HCT116 (cell line): ENCODE data around the gene CPT1A. TPM values are rescaled to one million over a fixed set of nuclear protein-coding genes. Genes with fewer than 3 reads are reported as not detected.

ENCODE experiments used
- ATAC-seq: fragments of 200-7000 bp; cut with Tn5 transposase; 2 replicates; pipeline ENCODE4 v1.9.1; 2020; ENCODE audit warnings: mild to moderate bottlenecking, moderate library complexity
- BruUV-seq: library from RNA; stranded (reverse); fragments of 400-500 nt; replicated peaks from 2 replicates; lab custom pipeline; 2021; lab: Mats Ljungman, UMichigan
- CTCF ChIA-PET: fragments of 300-600 bp; sonication (Branson Sonifier 250); formaldehyde crosslinking; loops from one replicate; lab custom pipeline; 2021; ENCODE audit warnings: antibody characterized with exemption; lab: Charles Lee
- POLR2A ChIA-PET: fragments of 300-600, 350-600 bp; sonication (Branson Sonifier 250); formaldehyde crosslinking; loops from one replicate; lab custom pipeline; 2021; ENCODE audit warnings: antibody characterized with exemption; lab: Charles Lee
- RAD21 ChIA-PET, 2 experiments: fragments of 300-600 bp; sonication (Branson Sonifier 250); formaldehyde crosslinking; loops; one replicate each; lab custom pipeline; 2023; ENCODE audit warnings: low total read pairs in 2 of 2; ENCODE audit not compliant: uncharacterized antibody in 2 of 2, unreplicated experiment in 2 of 2, low non-redundant PET in 1 of 2; lab: Charles Lee
- DNase-seq: peaks from one replicate; pipeline ENCODE4 v3.0.0-alpha.2; 2010; ENCODE audit warnings: low read depth, low spot score
- H2AFZ ChIP-seq: fragments of 200-600 bp; shearing (Covaris generic), sonication (generic); 2 replicates; pipeline ENCODE4 v1.6.1; 2017; ENCODE audit warnings: low read depth, mixed run types, mixed read lengths, antibody characterized with exemption, low read length; ENCODE audit not compliant: poor library complexity, severe bottlenecking
- H3K27ac ChIP-seq: 2 replicates; pipeline ENCODE4 v1.5.1; 2012; ENCODE audit warnings: low read depth, low read length
- H3K27me3 ChIP-seq: fragments of 200-600 bp; sonication (generic); 2 replicates; pipeline ENCODE4 v1.6.1; 2016; ENCODE audit warnings: mixed run types, low read length, mixed read lengths; ENCODE audit not compliant: insufficient read depth
- H3K36me3 ChIP-seq, 2 experiments: fragments of 200-500 bp in 1 of 2; fragments of 200-600 bp in 1 of 2; sonication (Bioruptor generic) in 1 of 2; sonication (generic) in 1 of 2; 2 replicates each; pipeline versions ENCODE4 v1.5.1 to v1.6.1; 2014 to 2016; ENCODE audit warnings: low read length in 2 of 2, inconsistent platforms in 1 of 2, mixed read lengths in 1 of 2, mixed run types in 1 of 2; ENCODE audit not compliant: insufficient read depth in 2 of 2, control insufficient read depth in 1 of 2
- H3K4me1 ChIP-seq, 2 experiments: fragments of 200-600 bp in 1 of 2; sonication (generic) in 1 of 2; 2 replicates each; pipeline versions ENCODE4 v1.5.1 to v1.6.1; 2012 to 2017; ENCODE audit warnings: low read length in 2 of 2, inconsistent platforms in 1 of 2, mild to moderate bottlenecking in 1 of 2, mixed read lengths in 1 of 2, mixed run types in 1 of 2, moderate library complexity in 1 of 2; ENCODE audit not compliant: insufficient read depth in 2 of 2, control insufficient read depth in 1 of 2
- H3K4me2 ChIP-seq: fragments of 200-600 bp; sonication (generic); 2 replicates; pipeline ENCODE4 v1.6.1; 2017; ENCODE audit warnings: mixed run types, low read length, mixed read lengths
- H3K4me3 ChIP-seq, 2 experiments: fragments of 200-600 bp in 1 of 2; sonication (generic) in 1 of 2; replicated peaks in 1 of 2; 2 replicates each; pipeline ENCODE4 v1.5.1; 2011 to 2016; ENCODE audit warnings: low read length in 2 of 2, control low read depth in 1 of 2, low read depth in 1 of 2, mild to moderate bottlenecking in 1 of 2, mixed read lengths in 1 of 2, mixed run types in 1 of 2
- H3K79me2 ChIP-seq: fragments of 200-600 bp; sonication (generic); 2 replicates; pipeline ENCODE4 v1.6.1; 2017; ENCODE audit warnings: mild to moderate bottlenecking, mixed run types, low read length, moderate library complexity, mixed read lengths; ENCODE audit not compliant: insufficient read depth
- H3K9ac ChIP-seq: fragments of 200-600 bp; sonication (generic); 2 replicates; pipeline ENCODE4 v1.6.1; 2016; ENCODE audit warnings: low read length, mixed read lengths
- H3K9me2 ChIP-seq: fragments of 200-600 bp; sonication (generic), shearing (Covaris generic); 2 replicates; pipeline ENCODE4 v1.6.1; 2017; ENCODE audit warnings: mixed run types, mild to moderate bottlenecking, moderate library complexity; ENCODE audit not compliant: insufficient read depth
- H3K9me3 ChIP-seq, 2 experiments: fragments of 200-500 bp in 1 of 2; fragments of 200-600 bp in 1 of 2; sonication (Bioruptor generic) in 1 of 2; sonication (generic) in 1 of 2; 2 replicates each; pipeline ENCODE4 v1.6.1; 2014 to 2017; ENCODE audit warnings: low read length in 2 of 2, mixed read lengths in 2 of 2, inconsistent platforms in 1 of 2, low read depth in 1 of 2, mild to moderate bottlenecking in 1 of 2, mixed run types in 1 of 2, moderate library complexity in 1 of 2; ENCODE audit not compliant: control insufficient read depth in 1 of 2, insufficient read depth in 1 of 2
- H4K20me1 ChIP-seq: fragments of 200-600 bp; sonication (generic), shearing (Covaris generic); 2 replicates; pipeline ENCODE4 v1.6.1; 2017; ENCODE audit warnings: mixed run types, mild to moderate bottlenecking, moderate library complexity; ENCODE audit not compliant: insufficient read depth
- EGR1 ChIP-seq: IDR thresholded peaks from 2 replicates; pipeline ENCODE4 v1.6.1; 2012; ENCODE audit warnings: low read depth
- ELF1 ChIP-seq: IDR thresholded peaks from 2 replicates; pipeline ENCODE4 v1.6.1; 2012; ENCODE audit warnings: low read depth, borderline replicate concordance
- EZH2 ChIP-seq: fragments of 200-600 bp; sonication (generic); IDR thresholded peaks from 2 replicates; pipeline ENCODE4 v1.6.1; 2017; ENCODE audit warnings: antibody characterized with exemption, mixed run types
- FOSL1 ChIP-seq: IDR thresholded peaks from 2 replicates; pipeline ENCODE4 v1.6.1; 2012; ENCODE audit warnings: low read depth
- JUND ChIP-seq: IDR thresholded peaks from 2 replicates; pipeline ENCODE4 v1.6.1; 2012
- RAD21 ChIP-seq: IDR thresholded peaks from 2 replicates; pipeline ENCODE4 v1.6.1; 2012; ENCODE audit warnings: low read depth, mild to moderate bottlenecking
- SIN3A ChIP-seq: IDR thresholded peaks from 2 replicates; pipeline ENCODE4 v1.6.1; 2012; ENCODE audit warnings: low read depth
- TCF7L2 ChIP-seq: IDR thresholded peaks from 2 replicates; pipeline ENCODE4 v1.7.0; 2011; ENCODE audit warnings: borderline replicate concordance, inconsistent platforms; ENCODE audit not compliant: insufficient read depth, insufficient read length; ENCODE audit errors: extremely low read depth
- ZNF274 ChIP-seq: fragments of 200-500 bp; sonication (Bioruptor generic); IDR thresholded peaks from 2 replicates; pipeline ENCODE4 v1.6.1; 2014; ENCODE audit warnings: mild to moderate bottlenecking, low read depth, low read length, inconsistent platforms
- intact Hi-C: fragments of 100-400 bp; cut with micrococcal nuclease; formaldehyde crosslinking; loops from 2 replicates; pipeline ENCODE4 v1.10.0; 2022
- total RNA-seq: library from RNA; stranded (reverse); gene quantifications from one replicate; pipeline ENCODE4 v1.2.1, GENCODE V29; 2021; ENCODE audit not compliant: unreplicated experiment
- TF ChIP-seq, protein P1 (sequence below), 3 experiments: fragments of 200-600 bp in 1 of 3; sonication (generic) in 1 of 3; IDR thresholded peaks in 2 of 3; conservative IDR thresholded peaks in 1 of 3; 2 replicates each; pipeline ENCODE4 v1.5.1; 2012 to 2017; ENCODE audit warnings: low read depth in 2 of 3, low read length in 2 of 3, antibody characterized with exemption in 1 of 3, borderline replicate concordance in 1 of 3, control low read depth in 1 of 3, mild to moderate bottlenecking in 1 of 3, mixed read lengths in 1 of 3, mixed run types in 1 of 3, moderate library complexity in 1 of 3; ENCODE audit not compliant: insufficient read depth in 1 of 3
- TF ChIP-seq, protein P2 (sequence below): IDR thresholded peaks from 2 replicates; pipeline ENCODE4 v1.6.1; 2011; ENCODE audit warnings: mild to moderate bottlenecking, low read length, moderate library complexity; ENCODE audit not compliant: insufficient replicate concordance; ENCODE audit errors: extremely low read depth
- TF ChIP-seq, protein P3 (sequence below): IDR thresholded peaks from 2 replicates; pipeline ENCODE4 v1.6.1; 2012

The CPT1A gene
- total RNA-seq, 1 experiment from 2014 or later: 54.4 TPM

DNA sequence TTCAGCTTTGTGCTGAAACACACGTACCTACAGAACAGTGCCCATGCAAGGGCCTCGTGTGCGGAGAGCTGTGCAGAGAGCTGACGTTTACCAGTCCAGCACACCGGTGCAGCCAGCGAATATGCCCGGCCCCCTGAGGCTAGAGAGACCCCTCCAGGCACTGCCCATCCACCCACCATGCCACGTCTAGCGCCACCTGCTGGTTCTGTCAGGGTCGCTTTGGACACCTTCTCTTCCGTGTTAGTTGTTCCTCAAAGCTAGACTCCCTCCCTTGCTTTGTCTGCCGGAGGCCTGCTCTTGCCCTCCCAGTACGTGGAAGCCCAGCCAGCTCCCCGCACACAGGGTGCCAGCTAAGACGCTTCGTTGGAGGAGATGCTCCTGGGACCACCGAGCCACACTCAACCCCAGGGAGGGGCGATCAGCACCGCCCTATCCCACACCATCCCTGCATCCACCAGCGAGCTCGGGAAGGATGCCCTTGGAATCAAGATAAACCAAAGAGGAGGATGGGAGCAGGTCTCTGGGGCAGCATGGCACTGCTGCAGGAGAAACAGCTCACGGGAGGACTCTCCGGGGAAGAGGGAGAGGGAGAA, 43.4 kb downstream of the CPT1A start:
- DNase-seq (no peak), ATAC-seq (peak; percentile 74)
- RAD21 ChIA-PET: interaction anchor here (0.6 to 1.1 kb wide), 3 partner anchors 67 to 166 kb away, joined by 3 read pairs; no protein-coding TSS in a partner anchor
- TF ChIP-seq, protein P1, sequence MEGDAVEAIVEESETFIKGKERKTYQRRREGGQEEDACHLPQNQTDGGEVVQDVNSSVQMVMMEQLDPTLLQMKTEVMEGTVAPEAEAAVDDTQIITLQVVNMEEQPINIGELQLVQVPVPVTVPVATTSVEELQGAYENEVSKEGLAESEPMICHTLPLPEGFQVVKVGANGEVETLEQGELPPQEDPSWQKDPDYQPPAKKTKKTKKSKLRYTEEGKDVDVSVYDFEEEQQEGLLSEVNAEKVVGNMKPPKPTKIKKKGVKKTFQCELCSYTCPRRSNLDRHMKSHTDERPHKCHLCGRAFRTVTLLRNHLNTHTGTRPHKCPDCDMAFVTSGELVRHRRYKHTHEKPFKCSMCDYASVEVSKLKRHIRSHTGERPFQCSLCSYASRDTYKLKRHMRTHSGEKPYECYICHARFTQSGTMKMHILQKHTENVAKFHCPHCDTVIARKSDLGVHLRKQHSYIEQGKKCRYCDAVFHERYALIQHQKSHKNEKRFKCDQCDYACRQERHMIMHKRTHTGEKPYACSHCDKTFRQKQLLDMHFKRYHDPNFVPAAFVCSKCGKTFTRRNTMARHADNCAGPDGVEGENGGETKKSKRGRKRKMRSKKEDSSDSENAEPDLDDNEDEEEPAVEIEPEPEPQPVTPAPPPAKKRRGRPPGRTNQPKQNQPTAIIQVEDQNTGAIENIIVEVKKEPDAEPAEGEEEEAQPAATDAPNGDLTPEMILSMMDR (IDR thresholded peaks at IDR 0.05 in 2 of 3, conservative IDR thresholded peaks at IDR 0.05 in 1 of 3; ENCODE audit: borderline replicate concordance in 1 of 3, insufficient read depth in 1 of 3, low read depth in 2 of 3, low read length in 2 of 3): peak; percentile 41 to 85 (median 82); a peak in 5 of 6 replicates
- no peak for TF ChIP-seq EGR1
- no peak for TF ChIP-seq EZH2
- TF ChIP-seq TCF7L2: no peak
- peak; percentile 55 for TF ChIP-seq RAD21
- Histone ChIP-seq H4K20me1 (no peaks in the 10 kb centered on the region), H3K36me3 (peaks cover 5 to 12% of the 10 kb centered on the region in 2 experiments; a peak in 3 of 4 replicates), H3K9ac (no peak overlapping the region), H3K4me1 (no peaks in the 10 kb centered on the region), H3K27me3 (no peaks in the 10 kb centered on the region), H3K4me2 (no peak overlapping the region), H2AFZ (no peak overlapping the region), H3K27ac (no peak overlapping the region), H3K4me3 (no peak overlapping the region), H3K9me3 (no peaks in the 10 kb centered on the region), H3K79me2 (no peaks in the 10 kb centered on the region), H3K9me2 (no peaks in the 10 kb centered on the region)
- no TSS peak for BruUV-seq
- intact Hi-C loops: loop anchor here (1.0 kb wide), 1 partner anchor 165 kb away; no protein-coding TSS in a partner anchor
- POLR2A ChIA-PET: interaction anchor here (0.6 kb wide), 1 partner anchor 165 kb away, joined by 3 read pairs; no protein-coding TSS in a partner anchor
- CTCF ChIA-PET: interaction anchor here (0.6 to 4.2 kb wide), 6 partner anchors 10 to 246 kb away, joined by 3 to 24 read pairs (median 3); no protein-coding TSS in a partner anchor

DNA sequence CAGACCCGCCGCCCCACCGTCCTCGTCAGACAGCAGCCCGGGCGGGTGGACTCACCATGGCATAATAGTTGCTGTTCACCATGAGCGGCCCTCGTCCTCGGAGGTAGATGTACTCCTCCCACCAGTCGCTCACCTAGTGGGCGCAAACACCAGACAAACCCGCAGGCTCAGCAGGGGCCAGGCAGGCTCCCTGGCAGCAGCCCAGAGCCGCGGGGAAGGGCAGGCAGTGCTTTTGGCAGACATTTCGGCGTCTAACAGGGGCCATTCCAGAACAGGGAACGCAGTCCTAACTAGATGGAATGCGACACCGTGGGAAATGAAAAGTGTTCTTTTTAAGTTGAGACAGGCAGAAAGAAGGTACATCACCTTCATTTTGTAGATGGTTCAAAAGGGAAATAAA, 44.9 kb downstream of the CPT1A start:
- CTCF ChIA-PET: no interaction called here
- POLR2A ChIA-PET: no interaction called here
- no peak overlapping the region for H3K9ac ChIP-seq
- no peak for TF ChIP-seq ELF1
- no peak for TF ChIP-seq ZNF274
- no peak for TF ChIP-seq SIN3A
- no peak for TF ChIP-seq EGR1
- no peak for TF ChIP-seq TCF7L2
- TF ChIP-seq, protein P2, sequence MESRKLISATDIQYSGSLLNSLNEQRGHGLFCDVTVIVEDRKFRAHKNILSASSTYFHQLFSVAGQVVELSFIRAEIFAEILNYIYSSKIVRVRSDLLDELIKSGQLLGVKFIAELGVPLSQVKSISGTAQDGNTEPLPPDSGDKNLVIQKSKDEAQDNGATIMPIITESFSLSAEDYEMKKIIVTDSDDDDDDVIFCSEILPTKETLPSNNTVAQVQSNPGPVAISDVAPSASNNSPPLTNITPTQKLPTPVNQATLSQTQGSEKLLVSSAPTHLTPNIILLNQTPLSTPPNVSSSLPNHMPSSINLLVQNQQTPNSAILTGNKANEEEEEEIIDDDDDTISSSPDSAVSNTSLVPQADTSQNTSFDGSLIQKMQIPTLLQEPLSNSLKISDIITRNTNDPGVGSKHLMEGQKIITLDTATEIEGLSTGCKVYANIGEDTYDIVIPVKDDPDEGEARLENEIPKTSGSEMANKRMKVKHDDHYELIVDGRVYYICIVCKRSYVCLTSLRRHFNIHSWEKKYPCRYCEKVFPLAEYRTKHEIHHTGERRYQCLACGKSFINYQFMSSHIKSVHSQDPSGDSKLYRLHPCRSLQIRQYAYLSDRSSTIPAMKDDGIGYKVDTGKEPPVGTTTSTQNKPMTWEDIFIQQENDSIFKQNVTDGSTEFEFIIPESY: no peak
- no peak for TF ChIP-seq JUND
- no peak for TF ChIP-seq FOSL1
- TF ChIP-seq, protein P3, sequence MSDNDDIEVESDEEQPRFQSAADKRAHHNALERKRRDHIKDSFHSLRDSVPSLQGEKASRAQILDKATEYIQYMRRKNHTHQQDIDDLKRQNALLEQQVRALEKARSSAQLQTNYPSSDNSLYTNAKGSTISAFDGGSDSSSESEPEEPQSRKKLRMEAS: no peak
- H3K4me1 ChIP-seq: no peaks in the 10 kb centered on the region
- ATAC-seq (no peak), DNase-seq (no peak)
- no peak overlapping the region for H3K4me3 ChIP-seq
- no peak overlapping the region for H3K27ac ChIP-seq
- H3K9me3 ChIP-seq: no peaks in the 10 kb centered on the region
- no peaks in the 10 kb centered on the region for H3K79me2 ChIP-seq
- no TSS peak for BruUV-seq
- RAD21 ChIA-PET: no interaction called here
- H3K9me2 ChIP-seq: no peaks in the 10 kb centered on the region
- H2AFZ ChIP-seq: no peak overlapping the region
- H3K27me3 ChIP-seq: no peaks in the 10 kb centered on the region
- H4K20me1 ChIP-seq: no peaks in the 10 kb centered on the region
- no peak overlapping the region for H3K4me2 ChIP-seq
- H3K36me3 ChIP-seq: peaks cover 4 to 8% of the 10 kb centered on the region in 2 experiments; a peak in 3 of 4 replicates
- intact Hi-C loops: no loop called here
